H1 (cell line): ENCODE data around the gene IGF2BP3. TPM values are rescaled to one million over a fixed set of nuclear protein-coding genes. Genes with fewer than 3 reads are reported as not detected.

ENCODE experiments used
- BRCA1 ChIP-seq: IDR thresholded peaks from 2 replicates; pipeline ENCODE4 v1.6.1; 2012; ENCODE audit warnings: low read depth, low read length, improper control_type of control experiment
- CBX5 ChIP-seq: fragments of 300-800, 300-1000 bp; sonication (generic); IDR thresholded peaks from 2 replicates; pipeline ENCODE4 v1.7.1; 2016; ENCODE audit warnings: antibody characterized with exemption, low read length, low read depth
- JUND ChIP-seq: IDR thresholded peaks from 2 replicates; pipeline ENCODE4 v1.6.1; 2011; ENCODE audit warnings: mild to moderate bottlenecking, improper control_type of control experiment, low read length
- KDM5A ChIP-seq: fragments of 200-600 bp; IDR thresholded peaks from 2 replicates; pipeline ENCODE4 v1.7.1; 2012; ENCODE audit warnings: mild to moderate bottlenecking, low read length, inconsistent platforms, mixed read lengths
- NRF1 ChIP-seq: IDR thresholded peaks from 2 replicates; pipeline ENCODE4 v1.6.1; 2011; ENCODE audit warnings: mild to moderate bottlenecking, low read depth, low read length, improper control_type of control experiment
- PHF8 ChIP-seq: fragments of 200-600 bp; sonication (generic); conservative IDR thresholded peaks from 2 replicates; pipeline ENCODE4 v1.7.1; 2012; ENCODE audit warnings: low read depth, mild to moderate bottlenecking, inconsistent platforms, low read length, moderate library complexity
- POLR2A ChIP-seq, 2 experiments: IDR thresholded peaks; 1 replicate in 1 of 2; 2 replicates in 1 of 2; pipeline ENCODE4 v1.6.1; 2011; ENCODE audit warnings: low read depth in 2 of 2, low read length in 2 of 2, mild to moderate bottlenecking in 2 of 2; ENCODE audit errors: control extremely low read depth in 1 of 2
- RNF2 ChIP-seq: fragments of 200-900, 300-1000 bp; sonication (generic); IDR thresholded peaks from 2 replicates; pipeline ENCODE4 v1.7.1; 2016; ENCODE audit warnings: borderline replicate concordance, low read depth, mild to moderate bottlenecking, antibody characterized with exemption, low read length; ENCODE audit not compliant: poor library complexity, severe bottlenecking; ENCODE audit errors: missing control alignments
- SIRT6 ChIP-seq: IDR thresholded peaks from one replicate; pipeline ENCODE4 v1.7.1; 2012; ENCODE audit warnings: low read length, inconsistent platforms
- SP1 ChIP-seq: IDR thresholded peaks from 2 replicates; pipeline ENCODE4 v1.6.1; 2011; ENCODE audit warnings: low read depth, low read length
- TEAD4 ChIP-seq: IDR thresholded peaks from 2 replicates; pipeline ENCODE4 v1.6.1; 2012; ENCODE audit warnings: low read depth, low read length, inconsistent platforms, mixed read lengths
- YY1 ChIP-seq: IDR thresholded peaks from 2 replicates; pipeline ENCODE4 v1.6.1; 2011; ENCODE audit warnings: low read depth, mild to moderate bottlenecking, low read length
- ZNF274 ChIP-seq: IDR thresholded peaks from 2 replicates; pipeline ENCODE4 v1.7.0; 2012; ENCODE audit warnings: low read length, borderline replicate concordance; ENCODE audit errors: extremely low read depth
- polyA plus RNA-seq, 7 experiments: library from polyadenylated mRNA; depleted of rRNA in 3 of 7; stranded (reverse) in 5 of 7; unstranded in 2 of 7; fragments of >200 nt in 5 of 7; fragments of 200-250 nt in 2 of 7; gene quantifications; 1 replicate in 5 of 7; 2 replicates in 1 of 7; 4 replicates in 1 of 7; pipeline versions ENCODE4 v1.2.1 to v1.2.3, GENCODE V29; 2011 to 2013; ENCODE audit warnings: missing spikeins in 2 of 7, mixed read lengths in 2 of 7
- total RNA-seq: library from RNA; stranded (reverse); fragmentation: NEBNext Ultra II Directional; extraction: Animal tissue kit (Norgen Biotek cat#: 25700); gene quantifications from 2 replicates; pipeline ENCODE4 v1.2.1, GENCODE V29; 2021
- TF ChIP-seq, protein P1 (sequence below): fragments of 300-600 bp; sonication (generic); IDR thresholded peaks from 2 replicates; pipeline ENCODE4 v1.7.1; 2012; ENCODE audit warnings: low read length, moderate library complexity, mild to moderate bottlenecking, inconsistent platforms; ENCODE audit not compliant: insufficient replicate concordance

Gene IGF2BP3
- total and polyA plus RNA-seq, 2 of the 8 experiments (the other 6 are each of a cell fraction or from before 2014, with no cell fraction given): 66.3 to 193 TPM

GRCh38 chr7:23477157-23477499 lies 6.8 kb upstream of the IGF2BP3 start (continued):
- TF ChIP-seq, protein P1, sequence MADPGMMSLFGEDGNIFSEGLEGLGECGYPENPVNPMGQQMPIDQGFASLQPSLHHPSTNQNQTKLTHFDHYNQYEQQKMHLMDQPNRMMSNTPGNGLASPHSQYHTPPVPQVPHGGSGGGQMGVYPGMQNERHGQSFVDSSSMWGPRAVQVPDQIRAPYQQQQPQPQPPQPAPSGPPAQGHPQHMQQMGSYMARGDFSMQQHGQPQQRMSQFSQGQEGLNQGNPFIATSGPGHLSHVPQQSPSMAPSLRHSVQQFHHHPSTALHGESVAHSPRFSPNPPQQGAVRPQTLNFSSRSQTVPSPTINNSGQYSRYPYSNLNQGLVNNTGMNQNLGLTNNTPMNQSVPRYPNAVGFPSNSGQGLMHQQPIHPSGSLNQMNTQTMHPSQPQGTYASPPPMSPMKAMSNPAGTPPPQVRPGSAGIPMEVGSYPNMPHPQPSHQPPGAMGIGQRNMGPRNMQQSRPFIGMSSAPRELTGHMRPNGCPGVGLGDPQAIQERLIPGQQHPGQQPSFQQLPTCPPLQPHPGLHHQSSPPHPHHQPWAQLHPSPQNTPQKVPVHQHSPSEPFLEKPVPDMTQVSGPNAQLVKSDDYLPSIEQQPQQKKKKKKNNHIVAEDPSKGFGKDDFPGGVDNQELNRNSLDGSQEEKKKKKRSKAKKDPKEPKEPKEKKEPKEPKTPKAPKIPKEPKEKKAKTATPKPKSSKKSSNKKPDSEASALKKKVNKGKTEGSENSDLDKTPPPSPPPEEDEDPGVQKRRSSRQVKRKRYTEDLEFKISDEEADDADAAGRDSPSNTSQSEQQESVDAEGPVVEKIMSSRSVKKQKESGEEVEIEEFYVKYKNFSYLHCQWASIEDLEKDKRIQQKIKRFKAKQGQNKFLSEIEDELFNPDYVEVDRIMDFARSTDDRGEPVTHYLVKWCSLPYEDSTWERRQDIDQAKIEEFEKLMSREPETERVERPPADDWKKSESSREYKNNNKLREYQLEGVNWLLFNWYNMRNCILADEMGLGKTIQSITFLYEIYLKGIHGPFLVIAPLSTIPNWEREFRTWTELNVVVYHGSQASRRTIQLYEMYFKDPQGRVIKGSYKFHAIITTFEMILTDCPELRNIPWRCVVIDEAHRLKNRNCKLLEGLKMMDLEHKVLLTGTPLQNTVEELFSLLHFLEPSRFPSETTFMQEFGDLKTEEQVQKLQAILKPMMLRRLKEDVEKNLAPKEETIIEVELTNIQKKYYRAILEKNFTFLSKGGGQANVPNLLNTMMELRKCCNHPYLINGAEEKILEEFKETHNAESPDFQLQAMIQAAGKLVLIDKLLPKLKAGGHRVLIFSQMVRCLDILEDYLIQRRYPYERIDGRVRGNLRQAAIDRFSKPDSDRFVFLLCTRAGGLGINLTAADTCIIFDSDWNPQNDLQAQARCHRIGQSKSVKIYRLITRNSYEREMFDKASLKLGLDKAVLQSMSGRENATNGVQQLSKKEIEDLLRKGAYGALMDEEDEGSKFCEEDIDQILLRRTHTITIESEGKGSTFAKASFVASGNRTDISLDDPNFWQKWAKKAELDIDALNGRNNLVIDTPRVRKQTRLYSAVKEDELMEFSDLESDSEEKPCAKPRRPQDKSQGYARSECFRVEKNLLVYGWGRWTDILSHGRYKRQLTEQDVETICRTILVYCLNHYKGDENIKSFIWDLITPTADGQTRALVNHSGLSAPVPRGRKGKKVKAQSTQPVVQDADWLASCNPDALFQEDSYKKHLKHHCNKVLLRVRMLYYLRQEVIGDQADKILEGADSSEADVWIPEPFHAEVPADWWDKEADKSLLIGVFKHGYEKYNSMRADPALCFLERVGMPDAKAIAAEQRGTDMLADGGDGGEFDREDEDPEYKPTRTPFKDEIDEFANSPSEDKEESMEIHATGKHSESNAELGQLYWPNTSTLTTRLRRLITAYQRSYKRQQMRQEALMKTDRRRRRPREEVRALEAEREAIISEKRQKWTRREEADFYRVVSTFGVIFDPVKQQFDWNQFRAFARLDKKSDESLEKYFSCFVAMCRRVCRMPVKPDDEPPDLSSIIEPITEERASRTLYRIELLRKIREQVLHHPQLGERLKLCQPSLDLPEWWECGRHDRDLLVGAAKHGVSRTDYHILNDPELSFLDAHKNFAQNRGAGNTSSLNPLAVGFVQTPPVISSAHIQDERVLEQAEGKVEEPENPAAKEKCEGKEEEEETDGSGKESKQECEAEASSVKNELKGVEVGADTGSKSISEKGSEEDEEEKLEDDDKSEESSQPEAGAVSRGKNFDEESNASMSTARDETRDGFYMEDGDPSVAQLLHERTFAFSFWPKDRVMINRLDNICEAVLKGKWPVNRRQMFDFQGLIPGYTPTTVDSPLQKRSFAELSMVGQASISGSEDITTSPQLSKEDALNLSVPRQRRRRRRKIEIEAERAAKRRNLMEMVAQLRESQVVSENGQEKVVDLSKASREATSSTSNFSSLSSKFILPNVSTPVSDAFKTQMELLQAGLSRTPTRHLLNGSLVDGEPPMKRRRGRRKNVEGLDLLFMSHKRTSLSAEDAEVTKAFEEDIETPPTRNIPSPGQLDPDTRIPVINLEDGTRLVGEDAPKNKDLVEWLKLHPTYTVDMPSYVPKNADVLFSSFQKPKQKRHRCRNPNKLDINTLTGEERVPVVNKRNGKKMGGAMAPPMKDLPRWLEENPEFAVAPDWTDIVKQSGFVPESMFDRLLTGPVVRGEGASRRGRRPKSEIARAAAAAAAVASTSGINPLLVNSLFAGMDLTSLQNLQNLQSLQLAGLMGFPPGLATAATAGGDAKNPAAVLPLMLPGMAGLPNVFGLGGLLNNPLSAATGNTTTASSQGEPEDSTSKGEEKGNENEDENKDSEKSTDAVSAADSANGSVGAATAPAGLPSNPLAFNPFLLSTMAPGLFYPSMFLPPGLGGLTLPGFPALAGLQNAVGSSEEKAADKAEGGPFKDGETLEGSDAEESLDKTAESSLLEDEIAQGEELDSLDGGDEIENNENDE: no peak
- no peak for TF ChIP-seq JUND
- no peak for TF ChIP-seq ZNF274
- TF ChIP-seq NRF1: no peak
- TF ChIP-seq CBX5: no peak
- TF ChIP-seq PHF8: no peak
- TF ChIP-seq YY1: no peak
- TF ChIP-seq TEAD4: no peak
- no peak for TF ChIP-seq SIRT6
- TF ChIP-seq POLR2A (IDR thresholded peaks at IDR 0.05; ENCODE audit: control extremely low read depth in 1 of 2, low read depth in 2 of 2, low read length in 2 of 2): no peak
- TF ChIP-seq KDM5A: no peak
- TF ChIP-seq BRCA1: no peak
- TF ChIP-seq SP1: no peak
- no peak for TF ChIP-seq RNF2
